ENCODE results near the gene GLRA1.
A peak's percentile ranks its signal among the peaks of the same experiment; 100 is the strongest.
"Not testable (repeated sequence)": the region's sequence is repeated elsewhere in the genome, so short reads cannot be mapped to it uniquely, and the experiment has no call there.

Gene GLRA1

GRCh38 chr5:151881621-151882225 is 42.9 kb downstream of the GLRA1 start:
- no peak for DNase-seq (ENCODE audit: low read depth in 2 of 2)

GRCh38 chr5:151880324-151880723 is 44.3 kb downstream of the GLRA1 start:
- no peak for DNase-seq (ENCODE audit: low read depth in 2 of 2)

GRCh38 chr5:151873701-151874100 is 51.0 kb downstream of the GLRA1 start:
- no peak for DNase-seq (ENCODE audit: low read depth in 2 of 2)

- DNase-seq (ENCODE audit: low read depth in 2 of 2): no peak
These were observed 52.0 kb downstream of the GLRA1 start for GRCh38 chr5:151872701-151873100.

- peak in 1 of 2 donors; percentile 3 for DNase-seq (ENCODE audit: low read depth in 2 of 2)
These were observed 53.8 kb downstream of the GLRA1 start for GRCh38 chr5:151870820-151871219.

- no peak for DNase-seq (ENCODE audit: low read depth in 2 of 2)
These were observed 54.4 kb downstream of the GLRA1 start for GRCh38 chr5:151870271-151870670.

GRCh38 chr5:151869843-151870242 is 54.8 kb downstream of the GLRA1 start:
- no peak for DNase-seq (ENCODE audit: low read depth in 2 of 2)

GRCh38 chr5:151868451-151868850 is 56.2 kb downstream of the GLRA1 start:
- DNase-seq (ENCODE audit: low read depth in 2 of 2): no peak

GRCh38 chr5:151864061-151864748 is 60.4 kb downstream of the GLRA1 start:
- DNase-seq (ENCODE audit: low read depth in 2 of 2): no peak

GRCh38 chr5:151863566-151863965 is 61.1 kb downstream of the GLRA1 start:
- no peak for DNase-seq (ENCODE audit: low read depth in 2 of 2)

GRCh38 chr5:151862811-151863472 is 61.7 kb downstream of the GLRA1 start:
- no peak for DNase-seq (ENCODE audit: low read depth in 2 of 2)

- DNase-seq (ENCODE audit: low read depth in 2 of 2): not testable (repeated sequence)
These were observed 63.8 kb downstream of the GLRA1 start for GRCh38 chr5:151860867-151861266.

- DNase-seq (ENCODE audit: low read depth in 2 of 2): no peak
These were observed 67.8 kb downstream of the GLRA1 start for GRCh38 chr5:151856861-151857260.

- no peak for DNase-seq (ENCODE audit: low read depth in 2 of 2)
These were observed 69.0 kb downstream of the GLRA1 start for GRCh38 chr5:151855701-151856100.

GRCh38 chr5:151847871-151848270 is 76.8 kb downstream of the GLRA1 start:
- no peak for DNase-seq (ENCODE audit: low read depth in 2 of 2)

- no peak for DNase-seq (ENCODE audit: low read depth in 2 of 2)
These were observed 77.9 kb downstream of the GLRA1 start for GRCh38 chr5:151846765-151847164.

GRCh38 chr5:151832843-151833242 is 91.8 kb downstream of the GLRA1 start:
- not testable (repeated sequence) for DNase-seq (ENCODE audit: low read depth in 2 of 2)

GRCh38 chr5:151829370-151829769 is 95.3 kb downstream of the GLRA1 start:
- no peak for DNase-seq (ENCODE audit: low read depth in 2 of 2)

GRCh38 chr5:151825445-151825844 is 99.2 kb downstream of the GLRA1 start:
- DNase-seq (ENCODE audit: low read depth in 2 of 2): no peak

- no peak for DNase-seq (ENCODE audit: low read depth in 2 of 2)
These were observed 102.5 kb downstream of the GLRA1 start for GRCh38 chr5:151822141-151822540.

GRCh38 chr5:151820903-151821302 is 103.7 kb downstream of the GLRA1 start:
- DNase-seq (ENCODE audit: low read depth in 2 of 2): no peak

- DNase-seq (ENCODE audit: low read depth in 2 of 2): no peak
These were observed 104.4 kb downstream of the GLRA1 start for GRCh38 chr5:151820271-151820670.

GRCh38 chr5:151819830-151820229 is 104.8 kb downstream of the GLRA1 start:
- DNase-seq (ENCODE audit: low read depth in 2 of 2): no peak
